Right renal pelvis (tissue), 4 donors: ENCODE measurements around the gene NR0B2. TPM values are rescaled to one million over a fixed set of nuclear protein-coding genes. Genes with fewer than 3 reads are reported as not detected.
"Not testable (repeated sequence)": the region's sequence is repeated elsewhere in the genome, so short reads cannot be mapped to it uniquely, and the experiment has no call there.

Source experiments
- DNase-seq, 4 donors: peaks; one replicate each; pipeline ENCODE4 v3.0.0-alpha.2; 2013; ENCODE audit warnings: low read depth in 4 of 4, low spot score in 3 of 4, missing footprints in 1 of 4
- polyA plus RNA-seq, 4 donors: library from polyadenylated mRNA; unstranded; fragments of 120-200 nt; gene quantifications; one replicate each; pipeline ENCODE4 v1.2.1, GENCODE V29; 2013; ENCODE audit not compliant: insufficient read length in 4 of 4

Gene NR0B2, protein sequence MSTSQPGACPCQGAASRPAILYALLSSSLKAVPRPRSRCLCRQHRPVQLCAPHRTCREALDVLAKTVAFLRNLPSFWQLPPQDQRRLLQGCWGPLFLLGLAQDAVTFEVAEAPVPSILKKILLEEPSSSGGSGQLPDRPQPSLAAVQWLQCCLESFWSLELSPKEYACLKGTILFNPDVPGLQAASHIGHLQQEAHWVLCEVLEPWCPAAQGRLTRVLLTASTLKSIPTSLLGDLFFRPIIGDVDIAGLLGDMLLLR
- polyA plus RNA-seq, result 1 to 10 TPM; 1.2 to 1.8 (median 1.6) TPM

DNA sequence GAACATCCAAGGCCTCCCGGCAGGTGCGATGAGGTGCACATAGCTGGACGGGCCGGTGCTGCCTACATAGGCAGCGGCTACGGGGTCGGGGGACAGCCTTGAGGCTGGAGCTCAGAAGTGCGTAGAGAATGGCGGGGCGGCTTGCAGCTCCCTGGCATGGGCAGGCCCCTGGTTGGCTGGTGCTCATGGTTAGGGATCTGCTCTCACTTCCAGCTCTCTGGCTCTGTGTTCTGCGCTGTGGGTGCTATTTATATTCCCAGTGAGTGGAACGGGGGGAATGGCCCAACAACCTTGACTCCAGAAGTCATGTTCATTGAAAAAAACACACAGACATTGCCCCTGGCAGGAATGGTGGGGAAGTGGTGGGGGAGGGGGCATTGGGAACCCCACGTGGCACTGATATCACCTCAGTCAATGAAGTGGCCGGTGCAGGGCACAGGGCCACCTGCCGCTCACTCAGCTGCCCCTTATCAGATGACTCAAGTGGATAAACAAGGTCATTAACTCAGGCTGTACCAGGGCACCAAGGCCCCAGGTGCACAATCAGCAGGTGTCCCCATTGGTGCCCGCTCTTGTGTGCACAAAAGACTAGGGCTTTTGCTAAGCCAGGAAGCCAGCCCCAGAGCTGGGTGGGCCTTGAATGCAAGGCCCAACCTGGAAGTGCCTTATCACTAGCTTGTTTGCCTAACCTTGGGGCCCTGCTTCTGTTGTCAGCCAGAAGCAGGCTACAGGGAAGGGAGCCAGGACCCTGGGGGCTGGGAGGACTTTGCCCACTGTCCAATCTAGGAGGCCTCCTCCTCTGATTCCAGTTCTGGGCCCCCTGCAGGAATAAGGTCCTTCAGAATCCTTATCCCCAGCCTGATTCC lies at the start of gene NR0B2:
Gene NR0B2 (minus strand): TSS at position 222 of the 866 bp plus-strand sequence. CDS start 35 bp downstream, at position 187.
- DNase-seq, result no peak

DNA sequence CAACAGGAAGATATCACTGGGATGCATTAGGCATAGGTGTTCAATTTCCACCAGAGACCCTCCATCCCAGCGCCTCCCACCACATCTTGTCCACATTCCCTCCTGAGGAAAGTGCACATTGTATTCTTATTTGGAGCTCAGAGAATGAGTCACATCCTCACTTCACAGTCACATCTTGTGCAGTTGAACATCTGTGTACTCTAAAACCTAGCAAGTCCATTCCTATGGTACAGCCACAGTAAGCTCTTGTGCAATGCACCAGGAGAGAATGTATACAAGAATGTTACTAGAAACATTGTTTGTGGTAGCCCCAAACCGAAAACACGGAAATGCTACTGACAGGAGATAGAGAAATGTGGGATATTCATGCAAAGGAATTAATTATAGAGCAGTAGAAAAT lies 48.1 kb upstream of the NR0B2 start:
- DNase-seq, result no peak

DNA sequence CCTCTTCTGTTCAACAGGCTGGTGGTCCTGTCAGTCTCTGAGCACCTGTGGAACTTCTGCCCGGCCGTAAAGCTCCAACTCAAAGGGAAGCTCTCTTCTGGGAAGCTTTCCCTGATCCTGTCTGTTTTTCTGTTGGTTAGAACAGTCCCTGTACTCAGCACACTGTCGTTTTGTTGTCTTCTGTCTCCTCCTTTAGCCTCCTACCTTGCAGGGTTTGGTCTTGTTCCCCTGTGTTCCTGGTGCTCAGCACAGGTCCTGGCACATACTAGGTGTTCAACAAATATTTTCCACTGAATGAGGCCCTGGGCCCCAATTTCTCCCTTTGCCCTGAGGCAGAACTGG lies 46.8 kb upstream of the NR0B2 start:
- no peak for DNase-seq

DNA sequence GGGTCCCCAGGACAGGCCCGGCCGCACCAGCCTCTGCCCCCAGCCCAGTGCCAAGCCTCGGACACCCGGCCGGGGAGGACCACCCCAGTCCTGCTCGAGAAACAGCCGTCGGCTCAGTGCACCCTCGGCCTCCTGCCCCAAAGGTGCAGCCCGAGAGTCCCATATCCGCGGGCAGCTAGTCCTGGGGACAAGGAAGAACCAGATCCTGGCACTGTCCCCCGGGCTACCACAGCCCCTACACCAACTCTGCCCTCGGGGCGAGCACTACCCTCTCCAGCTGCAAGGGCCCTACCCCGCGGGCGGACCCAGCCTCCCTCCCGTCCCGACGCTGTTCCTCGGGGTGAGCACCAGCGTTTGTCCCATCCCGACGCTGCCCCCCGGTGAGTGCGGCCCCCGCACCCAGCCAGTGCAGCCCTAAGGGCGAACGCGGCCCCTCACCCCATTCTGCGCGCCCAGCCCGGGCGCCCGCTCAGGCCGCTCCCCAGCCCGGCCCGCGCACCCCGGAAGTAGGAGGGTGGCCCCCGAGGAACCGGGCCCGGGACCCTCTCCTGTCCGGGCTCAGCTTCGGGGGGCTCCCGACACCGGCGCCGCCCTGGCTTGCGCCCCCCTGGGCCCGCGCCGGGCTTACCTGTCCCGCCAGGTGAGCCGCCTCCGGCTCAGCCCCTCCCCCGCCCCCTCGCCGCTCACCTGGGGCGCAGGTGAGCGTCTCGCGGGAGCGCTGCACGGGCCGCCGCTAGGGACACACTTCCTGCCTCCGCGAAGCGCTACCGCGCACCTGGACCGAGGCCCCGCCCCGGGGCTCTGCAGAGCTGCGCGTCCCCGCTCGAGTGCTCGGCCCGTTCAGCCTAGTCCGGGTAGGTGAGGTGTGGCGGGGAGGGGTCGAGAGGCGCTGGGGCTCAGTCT lies 46.2 kb upstream of the NR0B2 start, which contains the start of gene KDF1:
Gene KDF1 (minus strand): TSS at position 747 of the 903 bp plus-strand sequence. CDS start 8,088 bp downstream, outside the sequence.
- peak; percentile 23 to 42 (median 39) for DNase-seq

DNA sequence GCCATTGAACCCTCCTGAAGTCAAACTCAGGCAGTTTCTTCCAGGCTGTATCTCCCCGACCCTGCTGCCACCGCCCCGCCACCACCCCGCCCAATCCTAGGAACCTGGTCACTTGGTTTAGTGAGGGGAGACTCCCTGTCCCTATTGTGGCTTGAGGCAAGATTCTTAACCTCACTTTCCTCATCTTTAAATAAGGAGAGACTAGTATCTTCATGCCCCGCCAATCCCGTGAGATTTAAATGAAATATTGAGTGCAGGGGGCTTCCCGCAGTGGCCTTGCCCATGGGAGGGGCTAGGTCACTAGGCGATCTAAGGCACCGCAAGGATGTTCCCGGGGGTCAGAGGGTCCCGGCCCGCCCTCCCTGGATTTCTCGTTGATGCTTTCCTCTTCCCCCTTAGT lies 45.5 kb upstream of the NR0B2 start:
- DNase-seq, result no peak

DNA sequence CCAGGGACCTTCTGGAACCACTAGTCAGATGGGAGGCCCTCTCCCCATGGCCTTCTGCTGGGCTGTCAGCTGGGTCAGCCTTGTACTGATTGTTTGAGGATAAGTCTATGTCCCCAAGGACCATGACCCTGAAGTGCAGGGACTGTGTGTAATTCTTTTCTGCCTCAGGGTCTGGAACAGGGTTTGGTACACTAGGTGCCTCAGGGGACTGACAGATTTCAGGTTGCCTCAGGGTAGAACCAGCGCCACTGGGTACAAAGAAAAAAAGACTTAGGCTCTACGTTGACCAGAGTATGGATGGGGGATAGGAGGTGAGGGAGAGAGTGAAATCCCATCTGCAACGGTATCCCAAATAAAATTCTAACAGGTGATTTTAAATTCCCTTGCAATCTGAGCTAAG lies 43.5 kb upstream of the NR0B2 start:
- DNase-seq, result no peak

DNA sequence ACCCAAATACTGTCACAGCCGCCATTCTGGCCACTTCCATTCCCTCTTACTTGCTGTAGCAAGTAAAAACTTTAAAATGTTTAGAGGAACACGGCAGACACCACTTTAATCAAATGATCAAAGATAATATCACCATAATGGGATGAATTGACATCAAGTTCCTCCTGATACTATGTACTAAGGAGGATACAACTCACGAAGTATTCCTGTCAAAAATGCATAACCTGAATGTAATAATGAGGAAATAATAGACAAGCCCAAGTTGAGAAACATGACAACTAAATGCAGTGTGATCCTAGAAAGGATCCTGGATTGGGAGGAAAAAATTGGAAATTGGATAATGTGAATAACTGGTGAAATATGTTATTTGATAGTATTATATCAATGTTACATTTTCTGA lies 42.5 kb upstream of the NR0B2 start:
- no peak for DNase-seq

DNA sequence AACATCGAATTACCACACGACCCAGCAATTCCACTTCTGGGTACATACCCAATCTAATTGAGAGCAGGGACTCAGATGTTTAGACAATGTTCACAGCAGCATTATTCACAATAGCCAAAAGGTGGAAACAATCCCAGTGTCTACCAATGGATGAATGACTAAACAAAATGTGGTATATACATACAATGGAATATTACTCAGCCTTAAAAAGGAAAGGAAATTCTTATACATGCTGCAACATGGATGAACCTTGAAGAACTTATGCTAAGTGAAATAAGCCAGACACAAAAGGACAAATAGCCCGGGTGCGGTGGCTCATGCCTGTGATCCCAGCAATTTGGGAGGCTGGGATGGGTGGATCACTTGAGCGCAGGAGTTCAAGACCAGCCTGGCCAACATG lies 39.6 kb upstream of the NR0B2 start:
- DNase-seq, result no peak

DNA sequence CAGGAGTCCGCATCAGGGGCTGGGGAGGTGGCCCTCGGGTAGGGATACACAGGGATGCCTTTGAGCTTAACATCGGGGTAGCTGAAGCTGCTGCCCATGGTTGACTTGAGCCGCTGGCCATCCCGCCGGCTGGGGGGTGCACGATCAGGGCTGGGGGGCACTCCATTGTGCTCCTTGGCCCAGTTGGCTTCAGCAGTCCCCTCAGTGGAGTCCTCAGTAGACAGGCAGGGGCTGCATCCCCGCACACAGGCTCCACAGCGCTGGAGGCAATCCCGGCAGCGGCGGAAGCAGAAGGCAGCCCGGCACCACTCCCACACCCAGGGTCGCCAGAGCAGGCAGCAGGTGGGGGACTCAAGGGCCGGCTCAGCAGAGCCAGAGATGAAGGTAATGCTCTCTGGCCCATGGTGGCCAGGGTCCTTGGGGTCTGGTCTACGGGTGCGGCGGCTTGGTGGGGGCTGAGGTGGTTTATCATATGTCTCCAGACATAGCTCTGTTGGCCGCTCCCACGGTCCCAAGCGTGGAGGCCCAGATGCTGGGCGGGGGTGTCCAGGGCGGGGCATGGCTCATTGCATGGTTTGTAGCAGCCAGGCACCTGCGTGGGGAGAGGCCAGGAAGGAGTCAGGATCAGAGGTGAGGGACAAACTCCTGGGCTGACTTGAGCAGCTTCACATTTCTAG lies 38.2 kb upstream of the NR0B2 start:
- DNase-seq, result no peak

DNA sequence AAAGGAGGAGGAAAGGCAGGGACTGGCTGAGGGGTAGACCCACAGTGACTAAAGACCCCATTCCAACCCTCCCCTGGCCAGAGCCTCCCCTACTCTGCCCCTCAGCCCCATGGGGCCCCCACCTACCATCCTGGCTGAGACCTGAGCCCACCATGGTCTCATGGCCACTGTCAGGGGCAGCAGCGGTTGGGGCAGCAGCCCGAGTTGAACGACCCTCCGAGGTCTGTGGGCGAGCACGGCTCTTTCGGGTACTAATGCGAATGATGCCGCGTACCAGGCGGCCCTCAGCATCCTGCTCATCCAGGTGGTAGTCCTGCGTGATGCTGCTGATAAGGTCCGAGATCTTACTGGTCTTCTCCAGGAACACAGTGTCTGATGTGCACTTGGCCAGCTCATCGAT lies 37.4 kb upstream of the NR0B2 start:
- DNase-seq, result no peak

DNA sequence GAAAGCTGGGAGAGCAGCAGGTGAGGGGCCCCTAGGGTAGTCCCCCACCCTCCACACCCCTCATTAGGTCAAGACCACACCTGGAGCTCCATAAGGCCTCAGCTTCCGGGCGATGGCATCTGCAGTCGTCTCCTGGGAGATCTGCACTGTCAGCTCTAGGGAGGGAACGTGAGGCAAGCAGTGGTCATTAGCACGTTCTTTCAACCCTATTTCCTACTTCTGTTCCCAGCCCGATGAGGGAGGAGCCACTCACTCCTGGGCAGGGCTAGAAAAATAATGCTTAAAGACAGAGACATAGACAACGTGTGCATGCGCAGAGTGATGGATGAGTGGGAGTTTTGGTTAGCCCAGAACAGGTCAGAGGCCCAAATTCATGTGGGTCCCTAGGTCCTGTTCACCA lies 36.8 kb upstream of the NR0B2 start:
- DNase-seq, result no peak

DNA sequence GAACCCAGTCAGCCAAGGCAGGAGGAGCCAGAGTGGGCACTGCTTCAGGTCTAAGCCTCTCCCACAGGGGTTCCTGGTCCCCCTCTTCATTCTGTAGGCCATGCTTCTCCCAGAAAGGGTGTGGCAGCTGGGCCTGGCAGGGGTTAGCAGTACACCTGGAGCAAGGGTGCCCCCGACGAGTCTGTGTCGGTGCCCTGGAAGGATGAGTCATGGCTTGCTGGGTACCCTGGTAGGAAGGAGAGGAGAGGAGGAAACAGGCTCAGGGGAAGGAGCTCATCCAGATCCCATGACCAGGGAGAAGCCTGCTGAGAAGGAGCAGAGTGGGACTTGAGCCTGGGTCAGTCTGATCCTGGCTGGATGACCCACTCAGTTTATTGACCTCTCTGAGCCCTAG lies 36.1 kb upstream of the NR0B2 start:
- DNase-seq, result no peak

DNA sequence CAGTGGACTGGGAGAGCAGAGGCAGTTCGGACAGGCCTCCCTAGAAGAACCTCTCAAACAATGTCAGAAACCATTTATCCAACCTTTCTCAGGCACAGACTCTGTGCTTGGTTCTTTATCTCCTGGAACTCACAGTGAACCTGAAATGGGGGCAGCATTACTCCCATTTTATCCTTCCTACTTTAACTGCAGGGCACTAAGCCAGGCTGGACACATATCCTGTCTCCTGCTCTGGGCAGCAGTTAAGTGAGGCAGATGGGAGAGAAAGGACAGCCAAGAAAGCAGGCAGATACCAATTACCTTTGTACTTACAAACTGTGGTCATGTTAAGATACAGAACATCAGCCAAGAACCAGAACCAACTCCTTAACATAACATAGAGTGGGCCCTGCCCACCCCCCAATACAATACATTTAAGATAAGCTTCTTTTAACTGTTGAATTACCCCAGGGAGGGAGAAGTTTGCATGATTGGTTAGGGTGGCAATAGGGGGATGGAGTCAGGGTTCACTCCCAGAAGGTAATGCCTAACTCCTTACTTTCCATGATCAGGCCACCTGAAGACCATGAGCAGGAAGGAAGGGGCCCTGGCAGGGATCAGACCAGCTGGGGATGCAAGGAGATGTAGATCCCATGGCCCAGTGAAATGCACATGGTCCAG lies 35.6 kb upstream of the NR0B2 start:
- no peak for DNase-seq

DNA sequence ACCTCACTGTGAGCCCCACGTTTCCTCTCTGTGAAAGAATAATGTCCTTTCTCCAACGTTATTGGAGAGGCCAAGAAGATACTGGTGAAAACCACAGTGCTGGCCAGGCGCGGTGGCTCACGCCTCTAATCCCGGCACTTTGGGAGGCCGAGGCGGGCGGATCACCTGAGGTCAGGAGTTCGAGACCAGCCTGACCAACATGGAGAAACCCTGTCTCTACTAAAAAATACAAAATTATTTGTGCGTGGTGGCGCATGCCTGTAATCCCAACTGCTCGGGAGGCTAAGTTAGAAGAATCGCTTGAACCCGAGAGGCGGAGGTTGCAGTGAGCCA lies 34.9 kb upstream of the NR0B2 start:
- DNase-seq, result not testable (repeated sequence)

DNA sequence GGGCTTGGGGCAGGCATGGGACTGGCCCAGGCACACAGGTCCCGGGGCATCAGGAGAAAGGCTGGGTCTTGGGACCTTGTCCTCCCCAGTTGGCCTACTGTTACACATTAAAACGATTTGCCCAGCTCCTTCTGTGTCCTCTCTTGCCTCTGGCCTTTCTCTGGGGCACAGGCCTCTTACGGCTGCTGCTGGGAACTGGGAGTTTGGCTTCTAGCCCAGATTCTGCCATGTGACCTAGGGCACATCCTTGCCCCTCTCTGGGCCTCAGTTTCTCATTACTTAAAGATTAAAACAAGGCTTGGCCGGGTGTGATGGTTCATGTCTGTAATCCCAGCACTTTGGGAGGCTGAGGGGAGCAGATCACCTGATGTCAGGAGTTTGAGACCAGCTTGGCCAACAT lies 32.5 kb upstream of the NR0B2 start:
- no peak for DNase-seq

DNA sequence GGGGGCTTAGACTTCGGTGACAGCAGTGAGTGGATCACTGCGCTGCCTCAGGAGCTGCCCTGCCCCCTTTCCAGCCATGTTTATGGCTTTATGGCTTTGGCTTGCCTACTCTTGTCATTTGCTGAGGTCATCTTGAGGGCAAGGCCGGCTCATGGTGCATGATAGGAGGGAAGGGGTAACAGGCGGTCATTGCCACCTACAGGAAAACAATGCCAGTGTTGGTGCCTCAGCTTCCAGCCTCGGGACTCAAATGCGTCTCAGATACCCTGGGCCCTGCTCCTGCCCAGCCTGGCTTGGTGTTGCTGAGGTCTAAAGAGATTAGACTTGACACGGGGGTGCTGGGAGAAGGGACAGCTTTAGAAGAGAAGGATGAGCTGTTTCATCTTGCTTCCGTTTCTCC lies 32.0 kb upstream of the NR0B2 start:
- DNase-seq, result no peak

DNA sequence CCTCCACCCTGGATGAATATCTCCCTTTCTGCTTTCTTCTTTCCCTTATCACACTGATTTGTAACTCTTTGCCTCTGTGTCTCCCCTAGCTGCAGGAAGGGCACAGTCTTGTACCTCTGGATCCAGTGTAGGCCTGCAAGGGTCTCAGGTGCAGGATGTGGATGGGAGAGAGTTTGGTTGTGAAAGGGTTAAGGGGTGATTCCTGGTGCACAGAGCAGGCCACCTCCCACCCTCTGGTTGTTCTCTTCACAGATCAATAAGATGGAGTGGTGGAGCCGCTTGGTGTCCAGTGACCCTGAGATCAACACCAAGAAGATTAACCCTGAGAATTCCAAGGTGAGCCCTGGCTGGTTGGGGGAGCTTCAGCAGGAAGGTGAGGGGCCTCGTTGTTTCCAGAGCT lies 31.4 kb upstream of the NR0B2 start:
- DNase-seq, result no peak

DNA sequence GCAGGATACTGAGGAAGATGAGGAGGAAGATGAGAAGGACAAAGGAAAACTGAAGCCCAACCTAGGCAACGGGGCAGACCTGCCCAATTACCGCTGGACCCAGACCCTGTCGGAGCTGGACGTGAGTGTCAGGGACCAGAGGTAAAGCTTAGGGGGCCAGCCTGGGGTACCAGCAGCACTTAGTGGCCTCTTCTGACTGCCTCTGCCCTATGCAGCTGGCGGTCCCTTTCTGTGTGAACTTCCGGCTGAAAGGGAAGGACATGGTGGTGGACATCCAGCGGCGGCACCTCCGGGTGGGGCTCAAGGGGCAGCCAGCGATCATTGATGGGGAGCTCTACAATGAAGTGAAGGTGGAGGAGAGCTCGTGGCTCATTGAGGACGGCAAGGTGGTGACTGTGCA lies 28.9 kb upstream of the NR0B2 start:
- DNase-seq, result no peak

DNA sequence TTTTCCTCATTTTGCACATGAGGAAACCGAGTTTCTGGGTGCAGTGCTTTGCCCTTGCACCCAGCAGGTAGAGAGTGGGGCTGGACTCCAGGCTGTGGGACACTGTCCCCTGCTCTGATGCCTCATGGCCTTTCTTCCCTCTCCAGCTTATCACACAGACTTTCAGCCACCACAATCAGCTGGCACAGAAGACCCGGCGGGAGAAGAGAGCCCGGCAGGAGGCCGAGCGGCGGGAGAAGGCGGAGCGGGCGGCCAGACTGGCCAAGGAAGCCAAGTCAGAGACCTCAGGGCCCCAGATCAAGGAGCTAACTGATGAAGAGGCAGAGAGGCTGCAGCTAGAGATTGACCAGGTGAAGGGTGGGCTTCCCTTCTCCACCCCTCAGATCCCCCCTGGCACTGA lies 27.5 kb upstream of the NR0B2 start:
- no peak for DNase-seq

DNA sequence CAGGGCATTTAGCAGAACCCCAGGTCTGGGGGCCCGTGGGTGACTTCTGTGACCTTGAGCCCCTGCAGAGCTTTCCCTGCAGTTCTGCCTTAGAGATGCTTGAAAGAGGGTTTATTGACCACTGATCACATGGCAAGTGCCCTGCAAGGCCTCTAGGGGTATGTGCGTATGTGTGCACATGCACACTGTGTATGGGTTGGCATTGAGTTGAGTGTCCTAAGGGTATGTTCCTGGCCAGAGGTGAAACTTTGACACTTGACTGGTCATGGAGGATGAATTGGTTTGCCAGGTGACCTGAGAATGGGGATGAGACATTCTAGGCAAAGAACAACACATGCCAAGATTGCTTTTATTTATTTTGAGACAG lies 24.9 kb upstream of the NR0B2 start:
- DNase-seq, result no peak
